K562 (cell line): ENCODE measurements around the gene ANKRD13A. TPM values are rescaled to one million over a fixed set of nuclear protein-coding genes. Genes with fewer than 3 reads are reported as not detected.
"Not testable (repeated sequence)": the region's sequence is repeated elsewhere in the genome, so short reads cannot be mapped to it uniquely, and the experiment has no call there.

Source experiments
- ATAC-seq: fragments of 200-7000 bp; cut with Tn5 transposase; 3 replicates; pipeline ENCODE4 v1.9.1; 2020; ENCODE audit warnings: moderate library complexity
- BruUV-seq: library from RNA; stranded (reverse); fragments of 400-500 nt; replicated peaks from 2 replicates; lab custom pipeline; 2021; lab: Mats Ljungman, UMichigan
- CTCF ChIA-PET: fragments of 300-600 bp; formaldehyde crosslinking; extraction: SDS; loops from one replicate; lab custom pipeline; 2021; ENCODE audit warnings: low intra/inter-chr PET ratio; lab: Yijun Ruan, JAX
- POLR2A ChIA-PET: fragments of 300-600, 350-650 bp; sonication (Branson Sonifier 250); formaldehyde crosslinking; extraction: SDS; loops from one replicate; lab custom pipeline; 2021; ENCODE audit warnings: antibody characterized with exemption, inconsistent platforms; lab: Yijun Ruan, JAX
- DNase-seq, 4 experiments: peaks; one replicate each; pipeline versions ENCODE4 v3.0.0 to v3.0.0-alpha.2; 2011 to 2018; ENCODE audit warnings: low spot score in 3 of 4, mixed read lengths in 3 of 4; ENCODE audit errors: extremely low read depth in 1 of 4
- FAIRE-seq: peaks from 2 replicates; lab custom pipeline; 2011; peaks lifted over from hg19 to GRCh38; lab: Jason Lieb, UNC
- H2AFZ ChIP-seq: 2 replicates; pipeline ENCODE4 v1.6.0; 2011; ENCODE audit warnings: low read depth, low read length, control low read depth, inconsistent platforms
- H3K27ac ChIP-seq: fragments of 200-600 bp; 3 replicates; pipeline ENCODE4 v1.8.0; 2011; ENCODE audit warnings: low read depth, mild to moderate bottlenecking, control low read depth, inconsistent platforms, low read length, moderate library complexity, mixed read lengths; ENCODE audit errors: extremely low read depth
- H3K27me3 ChIP-seq, 2 experiments: fragments of 300-600 bp in 1 of 2; 2 replicates in 1 of 2; 3 replicates in 1 of 2; pipeline versions ENCODE4 v1.6.0 to v1.8.0; 2011; ENCODE audit warnings: inconsistent platforms in 2 of 2, low read length in 2 of 2, mild to moderate bottlenecking in 1 of 2, mixed read lengths in 1 of 2, moderate library complexity in 1 of 2; ENCODE audit not compliant: control insufficient read depth in 2 of 2, insufficient read depth in 2 of 2
- H3K36me3 ChIP-seq: fragments of 300-600 bp; 3 replicates; pipeline ENCODE4 v1.8.0; 2011; ENCODE audit warnings: mild to moderate bottlenecking, low read length, inconsistent platforms; ENCODE audit not compliant: control insufficient read depth, insufficient read depth
- H3K4me1 ChIP-seq, 2 experiments: fragments of 200-600 bp in 1 of 2; replicated peaks in 1 of 2; 2 replicates in 1 of 2; 3 replicates in 1 of 2; pipeline versions ENCODE4 v1.5.1 to v1.8.0; 2011; ENCODE audit warnings: inconsistent platforms in 2 of 2, low read length in 2 of 2, mild to moderate bottlenecking in 1 of 2, mixed read lengths in 1 of 2, moderate library complexity in 1 of 2; ENCODE audit not compliant: control insufficient read depth in 2 of 2, insufficient read depth in 2 of 2
- H3K4me2 ChIP-seq: 2 replicates; pipeline ENCODE4 v1.6.1; 2011; ENCODE audit warnings: low read length, control low read depth, inconsistent platforms, mixed read lengths; ENCODE audit not compliant: insufficient read depth
- H3K4me3 ChIP-seq: fragments of 200-600 bp; sonication (generic), shearing (Covaris generic); 2 replicates; pipeline ENCODE4 v1.5.1; 2016; ENCODE audit warnings: control low read depth, inconsistent platforms
- H3K79me2 ChIP-seq: fragments of 200-600 bp; 3 replicates; pipeline ENCODE4 v1.8.0; 2011; ENCODE audit warnings: low read length, inconsistent platforms; ENCODE audit not compliant: control insufficient read depth, insufficient read depth
- H3K9ac ChIP-seq, 2 experiments: 2 replicates each; pipeline versions ENCODE4 v1.6.0 to v1.6.1; 2011; ENCODE audit warnings: low read depth in 2 of 2, low read length in 2 of 2, control low read depth in 1 of 2, inconsistent platforms in 1 of 2, mild to moderate bottlenecking in 1 of 2, mixed read lengths in 1 of 2; ENCODE audit not compliant: insufficient read depth in 1 of 2
- H3K9me1 ChIP-seq: one replicate; pipeline ENCODE4 v1.6.0; 2011; ENCODE audit warnings: inconsistent platforms, mild to moderate bottlenecking, low read length, moderate library complexity; ENCODE audit not compliant: control insufficient read depth, insufficient read depth
- H3K9me3 ChIP-seq: replicated peaks from 2 replicates; pipeline ENCODE4 v1.5.1; 2011; ENCODE audit warnings: low read depth, low read length, inconsistent platforms; ENCODE audit not compliant: control insufficient read depth, insufficient read depth
- H4K20me1 ChIP-seq: replicated peaks from 2 replicates; pipeline ENCODE4 v1.6.1; 2011; ENCODE audit warnings: low read length, inconsistent platforms, mixed read lengths; ENCODE audit not compliant: control insufficient read depth, insufficient read depth
- ATF3 ChIP-seq, 2 experiments: fragments of 450-650 bp in 1 of 2; sonication (generic) in 1 of 2; formaldehyde crosslinking in 1 of 2; IDR thresholded peaks in 1 of 2; conservative IDR thresholded peaks in 1 of 2; 2 replicates each; pipeline versions ENCODE4 v1.6.1 to v1.8.1; 2016 to 2023; ENCODE audit warnings: mild to moderate bottlenecking in 2 of 2, moderate library complexity in 2 of 2, inconsistent platforms in 1 of 2, missing genetic modification reagents in 1 of 2
- CBFA2T3 ChIP-seq: fragments of 450-650 bp; IDR thresholded peaks from 2 replicates; pipeline ENCODE4 v1.6.1; 2017
- EP300 ChIP-seq: IDR thresholded peaks from 2 replicates; pipeline ENCODE4 v1.6.1; 2012; ENCODE audit warnings: low read length, improper control_type of control experiment
- ESRRA ChIP-seq: fragments of 450-650 bp; IDR thresholded peaks from 2 replicates; pipeline ENCODE4 v1.6.1; 2014; ENCODE audit warnings: low read depth, mild to moderate bottlenecking, moderate library complexity, borderline replicate concordance
- ETV5 ChIP-seq: sonication (generic); formaldehyde crosslinking; IDR thresholded peaks from 2 replicates; pipeline ENCODE4 v1.4.0; 2020; ENCODE audit warnings: low read depth, mild to moderate bottlenecking, missing genetic modification reagents
- HDAC3 ChIP-seq: fragments of 450-650 bp; IDR thresholded peaks from 2 replicates; pipeline ENCODE4 v1.6.1; 2018; ENCODE audit warnings: borderline replicate concordance, mild to moderate bottlenecking, moderate library complexity; ENCODE audit not compliant: partially characterized antibody
- L3MBTL2 ChIP-seq: fragments of 450-650 bp; IDR thresholded peaks from 2 replicates; pipeline ENCODE4 v1.6.1; 2016; ENCODE audit warnings: mild to moderate bottlenecking, moderate library complexity
- NCOR1 ChIP-seq: fragments of 450-650 bp; IDR thresholded peaks from 2 replicates; pipeline ENCODE4 v1.6.1; 2016; ENCODE audit warnings: mild to moderate bottlenecking, moderate library complexity
- NFE2 ChIP-seq: IDR thresholded peaks from 2 replicates; pipeline ENCODE4 v1.6.1; 2014; ENCODE audit warnings: antibody characterized with exemption, low read depth
- PHF20 ChIP-seq: fragments of 450-650 bp; IDR thresholded peaks from 2 replicates; pipeline ENCODE4 v1.6.1; 2018; ENCODE audit not compliant: partially characterized antibody
- RCOR1 ChIP-seq, 2 experiments: IDR thresholded peaks; 2 replicates each; pipeline ENCODE4 v1.6.1; 2012; ENCODE audit warnings: low read depth in 2 of 2, low read length in 2 of 2, borderline replicate concordance in 1 of 2, improper control_type of control experiment in 1 of 2
- SMARCA4 ChIP-seq: fragments of 450-650 bp; IDR thresholded peaks from 2 replicates; pipeline ENCODE4 v1.6.1; 2016
- ZBTB5 ChIP-seq: fragments of 450-650 bp; IDR thresholded peaks from 2 replicates; pipeline ENCODE4 v1.6.1; 2017; ENCODE audit warnings: antibody characterized with exemption
- ZNF197 ChIP-seq: fragments of 200-800 bp; sonication (Bioruptor generic); IDR thresholded peaks from 2 replicates; pipeline ENCODE4 v1.6.1; 2016; ENCODE audit warnings: low read depth, missing genetic modification characterization, missing compliant biosample characterization
- ZNF384 ChIP-seq: IDR thresholded peaks from 2 replicates; pipeline ENCODE4 v1.6.1; 2012; ENCODE audit warnings: low read depth, low read length, improper control_type of control experiment
- ZNF644 ChIP-seq: fragments of 200-800 bp; sonication (Bioruptor generic); IDR thresholded peaks from 2 replicates; pipeline ENCODE4 v1.6.1; 2016; ENCODE audit warnings: low read depth, missing genetic modification characterization, missing compliant biosample characterization
- WGBS: fragments of 100-300 bp; shearing (Covaris generic); methylation state at CpG from one replicate; pipeline ENCODE4 v1.1.6; 2016; ENCODE audit warnings: low coverage, mixed read lengths; ENCODE audit not compliant: insufficient coverage; ENCODE audit errors: missing lambda C conversion rate; 5-methylcytosine and 5-hydroxymethylcytosine counted together
- in situ Hi-C: fragments of 300-500 bp; cut with MboI; formaldehyde crosslinking; loops from 4 replicates; pipeline ENCODE4 v1.15.0; 2018; ENCODE audit warnings: inconsistent platforms, mixed read lengths
- intact Hi-C: fragments of 100-400 bp; cut with micrococcal nuclease; formaldehyde crosslinking; loops from 2 replicates; pipeline ENCODE4 v1.14.2; 2022
- polyA plus RNA-seq, 8 experiments: library from polyadenylated mRNA; depleted of rRNA in 4 of 8; stranded (reverse) in 5 of 8; unstranded in 3 of 8; fragments of >200 nt; fragmentation: Nextera tagmentation in 2 of 8; fragmentation: Illumina TruSeq in 1 of 8; extraction: Ambion mirVana in 2 of 8; extraction: Trizol in 1 of 8; gene quantifications; 2 replicates each; pipeline versions ENCODE4 v1.2.1 to v1.2.3, GENCODE V29; 2011 to 2014; ENCODE audit warnings: inconsistent platforms in 1 of 8, missing spikeins in 1 of 8
- total RNA-seq, 7 experiments: library from RNA; depleted of rRNA in 6 of 7; stranded (reverse); fragments of >200 nt in 6 of 7; fragmentation: Illumina TruSeq in 2 of 7; extraction: Trizol in 2 of 7; gene quantifications; 2 replicates each; pipeline versions ENCODE4 v1.2.1 to v1.2.3, GENCODE V29; 2011 to 2021; ENCODE audit warnings: low replicate concordance in 1 of 7

ANKRD13A gene
- total and polyA plus RNA-seq, 9 of the 15 experiments (the other 6 are each of a cell fraction or from before 2014, with no cell fraction given): 5.0 to 55.0 (median 41.5) TPM

GRCh38 chr12:110055375-110056352 is 56.4 kb downstream of the ANKRD13A start:
- Histone ChIP-seq H3K4me1 (peaks cover 6 to 38% of the 10 kb centered on the region in 2 experiments), H3K4me2 (peak overlapping the region; percentile 5; the same call in 1 of the 2 replicates), H3K27ac (peak overlapping the region; percentile 62; the same call in 2 of the 3 replicates), H2AFZ (peak overlapping the region; percentile 25; the same call in 1 of the 2 replicates)
- WGBS: 11% methylated on average over 11 of the region's 11 CpGs
- H3K9me1 ChIP-seq; H3K9me3 ChIP-seq; H3K4me3 ChIP-seq; H4K20me1 ChIP-seq; H3K79me2 ChIP-seq; H3K36me3 ChIP-seq; H3K9ac ChIP-seq; in situ Hi-C loops; BruUV-seq; intact Hi-C loops; H3K27me3 ChIP-seq; TF ChIP-seq ATF3 (CRISPR knock-in tag; conservative IDR thresholded peaks at IDR 0.05): not testable (repeated sequence)
- CTCF ChIA-PET: interaction anchor here (0.7 kb wide), 1 partner anchor 121 kb away, joined by 3 read pairs; no protein-coding TSS in a partner anchor
- POLR2A ChIA-PET: interaction anchor here (0.6 to 1.3 kb wide), 7 partner anchors 8 to 483 kb away, joined by 3 to 4 read pairs (median 3); partner anchors contain the start of gene C12orf76
- peak; percentile 55 for FAIRE-seq
- peak; percentile 47 for ATAC-seq
- peak in 1 of 4 experiments; percentile 78 for DNase-seq
- 0 out of 2 replicates have a peak, but pooled peaks have one; percentile 20 for TF ChIP-seq NCOR1
- TF ChIP-seq ZNF384: peak; percentile 79
- peak; percentile 40; the same call in 1 of the 2 replicates for TF ChIP-seq ETV5 (CRISPR knock-in tag)
- TF ChIP-seq L3MBTL2: peak; percentile 19; the same call in 1 of the 2 replicates
- peak; percentile 55; the same call in 1 of the 2 replicates for TF ChIP-seq ZNF644
- peak; percentile 93 for TF ChIP-seq SMARCA4
- TF ChIP-seq RCOR1 (IDR thresholded peaks at IDR 0.05; ENCODE audit: borderline replicate concordance in 1 of 2, low read depth in 2 of 2, low read length in 2 of 2): peak in 1 of 2 experiments; percentile 26; a peak in 1 of 4 replicates
- peak; percentile 89 for TF ChIP-seq ATF3 (IDR thresholded peaks at IDR 0.05)
- peak; percentile 52 for TF ChIP-seq PHF20
- TF ChIP-seq ZNF197 (CRISPR knock-in tag): 0 out of 2 replicates have a peak, but pooled peaks have one; percentile 55
- TF ChIP-seq EP300: peak; percentile 55
- 0 out of 2 replicates have a peak, but pooled peaks have one; percentile 39 for TF ChIP-seq ESRRA
- TF ChIP-seq NFE2: peak; percentile 92
- TF ChIP-seq ZBTB5: peak; percentile 90
- TF ChIP-seq HDAC3: peak; percentile 14
- peak; percentile 76 for TF ChIP-seq CBFA2T3
